LNCaP clone FGC (cell line): ENCODE measurements around the gene TALDO1.

Experiments used
- DNase-seq: peaks from one replicate; pipeline ENCODE4 v3.0.0-alpha.2; 2011; ENCODE audit warnings: low read depth
- H3K4me3 ChIP-seq: 2 replicates; pipeline ENCODE4 v1.5.1; 2011; ENCODE audit warnings: mild to moderate bottlenecking, low read depth, low read length, control low read depth
- CTCF ChIP-seq: IDR thresholded peaks from 2 replicates; pipeline ENCODE4 v1.5.1; 2012; ENCODE audit warnings: mild to moderate bottlenecking; ENCODE audit not compliant: control insufficient read depth, insufficient read depth; ENCODE audit errors: extremely low read depth

TALDO1 gene

DNA sequence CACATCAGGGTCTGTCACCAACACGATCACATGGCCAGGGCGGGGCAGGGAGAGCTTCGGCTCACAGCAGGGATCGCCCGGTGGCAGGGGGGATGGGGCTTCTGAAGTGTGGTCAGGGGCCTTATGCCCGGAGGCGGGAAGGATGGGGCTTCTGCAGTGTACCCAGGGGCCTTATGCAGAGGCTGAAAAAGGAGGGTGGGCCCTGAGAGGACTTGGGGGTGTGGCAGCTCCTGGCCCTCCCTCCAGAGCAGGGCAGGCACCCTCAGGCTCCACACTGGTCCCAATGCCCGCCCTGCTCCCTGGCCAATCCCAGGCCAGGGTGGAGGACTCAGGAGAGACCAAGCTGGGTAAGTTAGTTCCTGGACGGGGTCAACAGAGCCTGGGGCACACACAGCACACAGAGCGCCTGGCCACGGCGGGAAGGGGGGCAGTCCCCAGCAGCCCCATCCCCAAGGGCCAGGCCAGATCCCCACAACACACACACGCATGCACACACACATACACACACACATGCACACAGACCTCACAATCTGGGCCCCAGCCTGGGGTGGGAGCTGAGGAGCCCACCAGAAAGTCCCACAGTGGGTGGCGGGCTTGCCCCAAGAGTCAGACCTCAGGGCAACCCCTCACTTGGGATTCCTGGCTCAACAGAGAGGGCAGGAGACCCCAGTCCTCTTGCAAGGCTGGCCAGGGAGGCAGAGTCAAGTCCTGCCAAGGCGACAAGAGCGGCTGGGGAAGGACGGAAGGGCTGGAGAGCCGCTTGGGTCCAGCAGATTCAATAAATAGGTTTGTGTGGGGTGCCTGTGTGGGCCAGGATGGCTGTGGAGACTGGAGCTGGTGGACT, 43.7 kb downstream of the TALDO1 start:
- no peak overlapping the region for H3K4me3 ChIP-seq
- DNase-seq: no peak
- TF ChIP-seq CTCF: no peak

DNA sequence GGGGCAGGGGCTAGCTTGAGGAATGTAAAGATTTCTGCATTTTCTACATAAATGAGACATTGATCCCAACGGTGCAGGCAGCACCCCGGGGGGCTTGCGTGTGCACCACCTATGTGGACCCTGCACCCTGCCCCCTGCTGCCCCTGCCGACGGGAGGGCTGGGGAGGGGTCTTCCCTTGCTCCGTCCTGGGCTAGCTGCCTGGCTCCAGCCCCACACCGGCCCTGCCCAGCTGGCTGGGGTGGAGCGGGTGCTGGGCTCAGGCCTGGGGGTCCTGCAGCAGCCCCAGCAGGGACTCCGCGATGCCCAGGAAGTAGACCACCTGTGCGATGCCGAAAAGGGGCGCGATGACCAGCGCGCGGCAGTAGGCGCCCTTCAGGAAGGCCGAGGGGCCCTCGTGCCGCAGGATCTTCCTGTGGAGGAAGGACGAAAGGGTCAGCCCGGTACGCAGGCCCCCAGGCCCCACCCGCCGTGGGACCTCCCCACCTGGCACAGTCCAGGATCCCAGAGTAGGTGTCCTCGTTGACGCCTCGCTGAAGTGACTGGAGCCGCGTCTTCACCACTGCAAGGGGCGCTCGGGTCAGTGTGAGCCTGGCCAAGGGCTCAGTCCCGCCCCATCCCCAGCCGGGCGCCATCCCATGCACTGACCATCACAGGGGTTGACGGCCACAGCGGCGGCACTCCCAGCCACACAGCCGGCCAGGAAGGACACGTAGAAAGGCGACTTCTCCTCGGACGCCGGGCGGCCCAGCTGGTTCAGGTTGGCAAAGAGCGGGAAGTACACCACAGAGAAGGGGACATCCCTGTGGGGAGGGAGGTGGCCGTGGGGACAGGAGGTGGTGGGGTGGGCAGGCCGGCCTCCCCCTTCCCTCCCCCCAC, 44.6 kb downstream of the TALDO1 start:
- no peak for DNase-seq
- TF ChIP-seq CTCF: no peak
- H3K4me3 ChIP-seq: no peak overlapping the region

DNA sequence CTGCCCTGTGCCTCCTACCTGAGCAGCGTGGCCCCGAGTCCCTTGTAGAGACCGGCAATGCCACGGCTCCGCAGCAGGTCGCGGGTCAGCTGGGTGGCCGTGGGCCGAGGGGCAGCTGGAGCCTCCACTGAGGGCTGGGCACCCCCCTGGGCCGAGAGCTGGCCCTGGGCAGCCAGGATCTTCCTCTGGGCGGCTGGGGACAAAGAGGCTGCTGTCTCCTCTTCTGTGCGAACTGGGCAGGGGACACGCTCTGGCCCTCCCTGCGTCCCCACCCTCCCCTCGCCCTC, 45.2 kb downstream of the TALDO1 start:
- DNase-seq: no peak
- no peak for TF ChIP-seq CTCF
- H3K4me3 ChIP-seq: no peak overlapping the region

DNA sequence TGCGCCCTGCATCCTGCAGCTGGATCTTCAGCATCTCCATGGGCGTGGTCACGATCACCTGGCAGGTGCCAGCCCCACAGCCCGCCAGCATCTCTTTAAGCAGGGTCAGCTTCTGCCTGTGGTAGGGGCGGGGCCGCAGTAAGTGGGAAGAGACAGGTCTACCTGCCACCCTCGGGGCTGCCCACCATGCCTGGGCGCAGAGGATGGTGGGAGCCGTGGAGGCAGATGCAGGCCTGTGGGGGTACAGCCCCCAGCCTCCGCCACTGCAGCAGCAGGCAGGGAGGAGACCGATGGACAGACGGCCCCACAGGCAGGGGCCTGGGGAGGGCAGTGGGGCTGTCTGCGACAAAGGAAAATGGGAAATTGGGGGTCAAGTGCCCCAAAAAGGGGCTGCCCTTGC, 45.6 kb downstream of the TALDO1 start:
- no peak for TF ChIP-seq CTCF
- no peak for DNase-seq
- no peak overlapping the region for H3K4me3 ChIP-seq

DNA sequence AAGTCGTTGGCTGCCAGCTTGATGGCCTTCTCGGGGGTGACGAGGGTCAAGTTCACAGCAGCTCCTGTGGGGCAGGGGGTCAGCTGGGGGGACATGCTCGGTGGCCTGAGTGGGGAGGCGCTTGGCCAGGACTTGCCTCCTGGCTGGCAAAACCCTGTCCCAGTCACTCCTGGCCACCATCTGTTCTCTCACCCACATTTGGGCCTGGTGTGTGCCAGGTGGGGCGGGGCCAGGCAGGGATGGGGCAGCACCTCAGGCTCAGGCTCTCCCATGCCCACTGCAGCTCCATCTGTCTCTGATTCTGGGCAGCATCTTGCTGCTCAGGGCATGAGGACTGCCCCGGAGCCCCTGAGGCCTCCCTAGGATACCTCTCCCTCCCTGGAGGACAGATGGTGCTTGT, 46.3 kb downstream of the TALDO1 start:
- H3K4me3 ChIP-seq: no peak overlapping the region
- no peak for DNase-seq
- TF ChIP-seq CTCF: no peak

DNA sequence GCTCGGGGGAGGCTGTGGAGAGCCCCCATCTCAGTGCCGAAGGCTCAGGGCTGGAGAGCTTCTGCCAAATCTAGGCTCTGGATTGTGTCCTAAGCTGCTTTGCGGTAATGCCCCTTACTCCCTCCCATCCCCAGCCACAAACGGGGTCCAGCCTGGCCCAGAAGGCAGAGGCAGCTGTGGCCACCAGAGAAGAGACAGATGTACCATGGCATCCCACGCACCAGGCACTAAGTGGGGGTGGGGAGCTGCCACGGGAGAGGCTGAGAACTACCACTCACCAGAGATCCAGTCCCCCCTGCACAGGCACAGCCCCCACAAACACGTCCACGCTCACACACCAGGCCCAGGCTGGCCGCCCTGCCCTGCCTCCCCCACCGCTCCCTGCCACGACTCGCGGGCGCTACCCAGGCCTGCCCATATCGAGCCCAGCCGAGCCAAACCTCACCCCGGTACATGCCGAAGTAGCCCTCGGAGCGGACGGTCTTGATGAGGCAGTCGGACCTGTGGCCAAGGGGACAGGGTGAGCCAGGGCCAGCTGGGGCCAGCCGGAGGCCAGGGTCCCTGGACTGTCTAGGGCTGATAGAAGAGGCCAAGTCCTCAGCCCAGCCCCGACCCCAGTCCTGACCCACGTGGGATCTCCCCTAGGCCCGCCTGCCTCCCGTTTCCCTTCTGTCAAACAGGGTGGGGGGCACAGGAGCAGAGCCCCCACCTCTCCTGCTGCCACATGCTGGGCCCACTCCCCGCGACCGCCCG, 46.9 kb downstream of the TALDO1 start:
- TF ChIP-seq CTCF: no peak
- peak overlapping the region; percentile 45 for H3K4me3 ChIP-seq
- DNase-seq: no peak
